SK-N-MC (cell line): Measurements from ENCODE around the gene INPP4B.

Experiments
- EZH2 ChIP-seq: fragments of 200-600 bp; sonication (generic); IDR thresholded peaks from one replicate; pipeline ENCODE4 v1.6.1; 2017; ENCODE audit warnings: antibody characterized with exemption
- FOXP2 ChIP-seq: optimal IDR thresholded peaks from 2 replicates; pipeline ENCODE3; 2011; ENCODE audit warnings: mild to moderate bottlenecking, moderate library complexity; ENCODE audit not compliant: insufficient read depth; ENCODE audit errors: extremely low read length, control extremely low read depth
- POLR2AphosphoS5 ChIP-seq: IDR thresholded peaks from 2 replicates; pipeline ENCODE4 v1.6.1; 2012; ENCODE audit warnings: mild to moderate bottlenecking, low read depth, low read length, borderline replicate concordance

GRCh38 chr4:142393127-142393526 is 453.0 kb downstream of the INPP4B start:
- TF ChIP-seq EZH2 (no peak), POLR2AphosphoS5 (no peak), FOXP2 (no peak)
